OCI-LY1 (cell line): ENCODE results near the gene TTC28.

Experiments used
- H2AFZ ChIP-seq: fragments of 200-600 bp; sonication (generic), shearing (Covaris generic); 2 replicates; pipeline ENCODE4 v1.6.0; 2014; ENCODE audit warnings: antibody characterized with exemption, mild to moderate bottlenecking, low read length
- H3F3A ChIP-seq: fragments of 200-600 bp; sonication (generic), shearing (Covaris generic); 2 replicates; pipeline ENCODE4 v1.6.0; 2014; ENCODE audit warnings: mild to moderate bottlenecking, antibody characterized with exemption, low read length, moderate library complexity; ENCODE audit not compliant: insufficient read depth
- H3K27ac ChIP-seq: fragments of 200-600 bp; sonication (generic); 2 replicates; pipeline ENCODE4 v1.5.1; 2014; ENCODE audit warnings: low read length, mixed run types, mild to moderate bottlenecking, low read depth; ENCODE audit not compliant: poor library complexity, severe bottlenecking
- H3K27me3 ChIP-seq: fragments of 200-600 bp; sonication (generic); 2 replicates; pipeline ENCODE4 v1.6.0; 2014; ENCODE audit warnings: antibody characterized with exemption, mild to moderate bottlenecking, low read length, moderate library complexity; ENCODE audit not compliant: insufficient read depth
- H3K36me3 ChIP-seq: fragments of 200-600 bp; sonication (generic); 2 replicates; pipeline ENCODE4 v1.6.1; 2014; ENCODE audit warnings: mild to moderate bottlenecking, antibody characterized with exemption, low read length, moderate library complexity, mixed read lengths; ENCODE audit not compliant: insufficient read depth
- H3K4me1 ChIP-seq: fragments of 200-600 bp; sonication (generic); 2 replicates; pipeline ENCODE4 v1.5.1; 2014; ENCODE audit warnings: mild to moderate bottlenecking, low read length, moderate library complexity; ENCODE audit not compliant: insufficient read depth, severe bottlenecking
- H3K4me2 ChIP-seq: fragments of 200-600 bp; sonication (generic), shearing (Covaris generic); 2 replicates; pipeline ENCODE4 v1.6.1; 2014; ENCODE audit warnings: low read length
- H3K4me3 ChIP-seq: fragments of 200-600 bp; sonication (generic); 2 replicates; pipeline ENCODE4 v1.5.1; 2014; ENCODE audit warnings: low read length, low read depth, mild to moderate bottlenecking, mixed read lengths; ENCODE audit not compliant: poor library complexity, severe bottlenecking
- H3K79me2 ChIP-seq: fragments of 200-600 bp; shearing (Covaris generic); 2 replicates; pipeline ENCODE4 v1.6.1; 2016; ENCODE audit warnings: mixed run types, low read length, mixed read lengths; ENCODE audit not compliant: insufficient read depth
- H3K9ac ChIP-seq: fragments of 200-600 bp; sonication (generic), shearing (Covaris generic); 2 replicates; pipeline ENCODE4 v1.6.1; 2014; ENCODE audit warnings: mild to moderate bottlenecking, low read length, mixed read lengths
- H3K9me2 ChIP-seq: fragments of 200-600 bp; sonication (generic), shearing (Covaris generic); 2 replicates; pipeline ENCODE4 v1.6.1; 2014; ENCODE audit warnings: low read depth, mild to moderate bottlenecking, low read length, mixed read lengths
- H3K9me3 ChIP-seq: fragments of 200-600 bp; shearing (Covaris generic); 2 replicates; pipeline ENCODE4 v1.6.1; 2014; ENCODE audit warnings: low read length, mixed read lengths
- H4K20me1 ChIP-seq: fragments of 200-600 bp; sonication (generic), shearing (Covaris generic); 2 replicates; pipeline ENCODE4 v1.6.0; 2016; ENCODE audit warnings: mild to moderate bottlenecking, low read length; ENCODE audit not compliant: insufficient read depth
- CTCF ChIP-seq: fragments of 200-600 bp; sonication (generic), shearing (Covaris generic); IDR thresholded peaks from 2 replicates; pipeline ENCODE4 v1.5.1; 2017; ENCODE audit warnings: mild to moderate bottlenecking, antibody characterized with exemption, low read length, moderate library complexity, mixed read lengths
- EZH2 ChIP-seq: fragments of 200-600 bp; sonication (generic), shearing (Covaris generic); IDR thresholded peaks from 2 replicates; pipeline ENCODE4 v1.8.0; 2017; ENCODE audit warnings: borderline replicate concordance, mixed run types, mild to moderate bottlenecking, antibody characterized with exemption, low read length, moderate library complexity, mixed read lengths

Gene TTC28

GRCh38 chr22:27978317-27978716 lies 701.3 kb downstream of the TTC28 start:
- Histone ChIP-seq H3K4me1 (no peaks in the 10 kb centered on the region), H3K4me3 (no peak overlapping the region), H3K27ac (no peak overlapping the region), H3K79me2 (no peaks in the 10 kb centered on the region), H3K9me2 (no peaks in the 10 kb centered on the region), H3K9ac (no peak overlapping the region), H2AFZ (no peak overlapping the region), H3K27me3 (no peaks in the 10 kb centered on the region), H3K4me2 (no peak overlapping the region), H3K9me3 (no peaks in the 10 kb centered on the region), H3F3A (no peaks in the 10 kb centered on the region), H4K20me1 (no peaks in the 10 kb centered on the region), H3K36me3 (no peaks in the 10 kb centered on the region)
- TF ChIP-seq EZH2 (no peak), CTCF (no peak)

GRCh38 chr22:27976586-27976985 lies 703.1 kb downstream of the TTC28 start:
- H3K4me3 ChIP-seq: no peak overlapping the region
- no peaks in the 10 kb centered on the region for H4K20me1 ChIP-seq
- H3K9me2 ChIP-seq: no peaks in the 10 kb centered on the region
- H3K4me1 ChIP-seq: no peaks in the 10 kb centered on the region
- no peaks in the 10 kb centered on the region for H3K79me2 ChIP-seq
- H3K9me3 ChIP-seq: no peaks in the 10 kb centered on the region
- H3K9ac ChIP-seq: no peak overlapping the region
- H3F3A ChIP-seq: no peaks in the 10 kb centered on the region
- H3K27ac ChIP-seq: no peak overlapping the region
- H3K4me2 ChIP-seq: no peak overlapping the region
- no peaks in the 10 kb centered on the region for H3K27me3 ChIP-seq
- H3K36me3 ChIP-seq: no peaks in the 10 kb centered on the region
- no peak overlapping the region for H2AFZ ChIP-seq
- TF ChIP-seq CTCF (no peak), EZH2 (no peak)

GRCh38 chr22:27975381-27976013 lies 704.1 kb downstream of the TTC28 start:
- H3K27me3 ChIP-seq: no peaks in the 10 kb centered on the region
- H3K9me3 ChIP-seq: no peaks in the 10 kb centered on the region
- no peaks in the 10 kb centered on the region for H4K20me1 ChIP-seq
- TF ChIP-seq EZH2: no peak
- TF ChIP-seq CTCF: no peak
- H2AFZ ChIP-seq: no peak overlapping the region
- no peak overlapping the region for H3K4me2 ChIP-seq
- no peaks in the 10 kb centered on the region for H3K79me2 ChIP-seq
- H3K9me2 ChIP-seq: no peaks in the 10 kb centered on the region
- H3K4me1 ChIP-seq: no peaks in the 10 kb centered on the region
- H3K27ac ChIP-seq: no peak overlapping the region
- H3F3A ChIP-seq: no peaks in the 10 kb centered on the region
- no peaks in the 10 kb centered on the region for H3K36me3 ChIP-seq
- H3K4me3 ChIP-seq: no peak overlapping the region
- no peak overlapping the region for H3K9ac ChIP-seq
